HG03565 (cell line): ENCODE results near the gene MAP7D3.
"Not testable (repeated sequence)": the region's sequence is repeated elsewhere in the genome, so short reads cannot be mapped to it uniquely, and the experiment has no call there.

ENCODE experiments used
- ATAC-seq: cut with Tn5 transposase; IDR thresholded peaks from one replicate; pipeline ENCODE4 v1.9.1; 2021; ENCODE audit warnings: mild to moderate bottlenecking, moderate library complexity; ENCODE audit not compliant: unreplicated experiment

Gene MAP7D3

GRCh38 chrX:136186023-136186413 is 65.2 kb downstream of the MAP7D3 start:
- no peak for ATAC-seq

GRCh38 chrX:136185401-136186022 is 65.7 kb downstream of the MAP7D3 start:
- no peak for ATAC-seq

- ATAC-seq = no peak
Observed at GRCh38 chrX:136183917-136184316, 67.3 kb downstream of the MAP7D3 start.

GRCh38 chrX:136183172-136183571 is 68.0 kb downstream of the MAP7D3 start:
- no peak for ATAC-seq

- ATAC-seq = no peak
Observed at GRCh38 chrX:136182414-136182813, 68.8 kb downstream of the MAP7D3 start.

- ATAC-seq = no peak
Observed at GRCh38 chrX:136179133-136179532, 72.1 kb downstream of the MAP7D3 start.

- no peak for ATAC-seq
Observed at GRCh38 chrX:136176399-136176825, 74.8 kb downstream of the MAP7D3 start.

- no peak for ATAC-seq
Observed at GRCh38 chrX:136171420-136171819, 79.8 kb downstream of the MAP7D3 start.

- no peak for ATAC-seq
Observed at GRCh38 chrX:136170139-136170800, 80.9 kb downstream of the MAP7D3 start.

- ATAC-seq = no peak
Observed at GRCh38 chrX:136168929-136169735, 82.1 kb downstream of the MAP7D3 start.

GRCh38 chrX:136167989-136168388 is 83.2 kb downstream of the MAP7D3 start:
- ATAC-seq = not testable (repeated sequence)

GRCh38 chrX:136166221-136166855 is 84.9 kb downstream of the MAP7D3 start:
- no peak for ATAC-seq

GRCh38 chrX:136165406-136165805 is 85.8 kb downstream of the MAP7D3 start:
- ATAC-seq = no peak

GRCh38 chrX:136163689-136164088 is 87.5 kb downstream of the MAP7D3 start:
- no peak for ATAC-seq
